Measurements from ENCODE around the gene COL4A3.

- no peak for TF ChIP-seq EP300 (IDR thresholded peaks at IDR 0.05; ENCODE audit: low read depth)
- TF ChIP-seq CTCF (IDR thresholded peaks at IDR 0.05), result no peak
- no peak for TF ChIP-seq POLR2A (IDR thresholded peaks at IDR 0.05)
- TF ChIP-seq POLR2AphosphoS5 (IDR thresholded peaks at IDR 0.05), result no peak
These were observed 123.3 kb downstream of the COL4A3 start for GRCh38 chr2:227287771-227288170.
